MG63 (cell line): Measurements from ENCODE around the gene PLA2G6. TPM values are rescaled to one million over a fixed set of nuclear protein-coding genes. Genes with fewer than 3 reads are reported as not detected.
"Not testable (repeated sequence)": the region's sequence is repeated elsewhere in the genome, so short reads cannot be mapped to it uniquely, and the experiment has no call there.

Experiments used
- DNase-seq: peaks from one replicate; pipeline ENCODE4 v3.0.0-alpha.2; 2020
- H3K27me3 ChIP-seq: fragments of 250-450 bp; sonication (Bioruptor Pico); 2 replicates; pipeline ENCODE4 v1.5.1; 2020; ENCODE audit warnings: mild to moderate bottlenecking, moderate library complexity
- H3K36me3 ChIP-seq: fragments of 250-450 bp; sonication (Bioruptor Pico); 2 replicates; pipeline ENCODE4 v1.5.1; 2020; ENCODE audit warnings: mild to moderate bottlenecking, moderate library complexity
- H3K4me3 ChIP-seq: fragments of 250-450 bp; sonication (Bioruptor Pico); 2 replicates; pipeline ENCODE4 v1.5.1; 2020; ENCODE audit warnings: mild to moderate bottlenecking, moderate library complexity
- H3K9me3 ChIP-seq: fragments of 250-450 bp; sonication (Bioruptor Pico); 2 replicates; pipeline ENCODE4 v1.5.1; 2020; ENCODE audit warnings: mild to moderate bottlenecking, moderate library complexity
- total RNA-seq: library from RNA; depleted of rRNA; stranded (reverse); fragments of >200 nt; shearing (Covaris generic); gene quantifications from 2 replicates; pipeline ENCODE4 v1.2.3, GENCODE V29; 2014; ENCODE audit warnings: low replicate concordance

Gene PLA2G6
- total RNA-seq, 1 experiment from 2014 or later = 3.1 TPM

- no peaks in the 10 kb centered on the region for H3K27me3 ChIP-seq
- H3K36me3 ChIP-seq = peaks cover 4% of the 10 kb centered on the region; the same call in 1 of the 2 replicates
- H3K4me3 ChIP-seq = no peak overlapping the region
- no peaks in the 10 kb centered on the region for H3K9me3 ChIP-seq
- DNase-seq = no peak
These were observed 92.2 kb downstream of the PLA2G6 start for GRCh38 chr22:38089474-38089851.

- H3K27me3 ChIP-seq = no peaks in the 10 kb centered on the region
- peak overlapping the region; percentile 79 for H3K4me3 ChIP-seq
- DNase-seq = peak; percentile 76
- H3K36me3 ChIP-seq = peaks cover 4% of the 10 kb centered on the region; the same call in 1 of the 2 replicates
- H3K9me3 ChIP-seq = no peaks in the 10 kb centered on the region
These were observed 92.8 kb downstream of the PLA2G6 start for GRCh38 chr22:38088629-38089473.

- no peak for DNase-seq
- H3K4me3 ChIP-seq = peak overlapping the region; percentile 79
- H3K27me3 ChIP-seq = no peaks in the 10 kb centered on the region
- H3K36me3 ChIP-seq = peaks cover 4% of the 10 kb centered on the region; the same call in 1 of the 2 replicates
- H3K9me3 ChIP-seq = no peaks in the 10 kb centered on the region
These were observed 93.8 kb downstream of the PLA2G6 start for GRCh38 chr22:38087855-38088254.

GRCh38 chr22:38086942-38087341 is 94.7 kb downstream of the PLA2G6 start:
- no peak for DNase-seq
- Histone ChIP-seq H3K9me3 (no peaks in the 10 kb centered on the region), H3K36me3 (peaks cover 4% of the 10 kb centered on the region; the same call in 1 of the 2 replicates), H3K27me3 (no peaks in the 10 kb centered on the region), H3K4me3 (no peak overlapping the region)

GRCh38 chr22:38086001-38086845 is 95.4 kb downstream of the PLA2G6 start:
- H3K27me3 ChIP-seq = no peaks in the 10 kb centered on the region
- H3K4me3 ChIP-seq = no peak overlapping the region
- no peaks in the 10 kb centered on the region for H3K9me3 ChIP-seq
- H3K36me3 ChIP-seq = peaks cover 4% of the 10 kb centered on the region; the same call in 1 of the 2 replicates
- DNase-seq = no peak

- H3K9me3 ChIP-seq = no peaks in the 10 kb centered on the region
- peaks cover 4% of the 10 kb centered on the region; the same call in 1 of the 2 replicates for H3K36me3 ChIP-seq
- H3K27me3 ChIP-seq = no peaks in the 10 kb centered on the region
- H3K4me3 ChIP-seq = no peak overlapping the region
- DNase-seq = no peak
These were observed 96.1 kb downstream of the PLA2G6 start for GRCh38 chr22:38085501-38085900.

GRCh38 chr22:38085056-38085455 is 96.6 kb downstream of the PLA2G6 start:
- Histone ChIP-seq H3K27me3 (no peaks in the 10 kb centered on the region), H3K4me3 (no peak overlapping the region), H3K9me3 (no peaks in the 10 kb centered on the region), H3K36me3 (peaks cover 4% of the 10 kb centered on the region; the same call in 1 of the 2 replicates)
- DNase-seq = no peak

GRCh38 chr22:38083931-38084631 is 97.5 kb downstream of the PLA2G6 start, which contains the start of gene SLC16A8:
TSS of gene SLC16A8 (minus strand) at chr22:38084184. CDS start at chr22:38082873, 1,311 bp downstream.
- Histone ChIP-seq H3K27me3 (no peaks in the 10 kb centered on the region), H3K36me3 (peaks cover 4% of the 10 kb centered on the region; the same call in 1 of the 2 replicates), H3K4me3 (no peak within 1 kb of the TSS), H3K9me3 (no peaks in the 10 kb centered on the region)
- DNase-seq = no peak

- Histone ChIP-seq H3K4me3 (no peak overlapping the region), H3K27me3 (no peaks in the 10 kb centered on the region), H3K9me3 (no peaks in the 10 kb centered on the region), H3K36me3 (peaks cover 4% of the 10 kb centered on the region; the same call in 1 of the 2 replicates)
- DNase-seq = no peak
These were observed 98.5 kb downstream of the PLA2G6 start for GRCh38 chr22:38082986-38083710.

- no peak overlapping the region for H3K4me3 ChIP-seq
- H3K9me3 ChIP-seq = no peaks in the 10 kb centered on the region
These were observed 99.4 kb downstream of the PLA2G6 start for GRCh38 chr22:38081941-38082828.

GRCh38 chr22:38081636-38081940 is 100.0 kb downstream of the PLA2G6 start:
- H3K36me3 ChIP-seq = no peaks in the 10 kb centered on the region
- no peak overlapping the region for H3K4me3 ChIP-seq

More at GRCh38 chr22:38081941-38082828, 99.4 kb downstream of the PLA2G6 start:
- peaks cover 2% of the 10 kb centered on the region; the same call in 1 of the 2 replicates for H3K36me3 ChIP-seq
- H3K27me3 ChIP-seq = no peaks in the 10 kb centered on the region
- no peak for DNase-seq

GRCh38 chr22:38080850-38081635 is 100.6 kb downstream of the PLA2G6 start:
- DNase-seq = no peak
- H3K4me3 ChIP-seq = no peak overlapping the region
- H3K36me3 ChIP-seq = no peaks in the 10 kb centered on the region
- no peaks in the 10 kb centered on the region for H3K27me3 ChIP-seq
- H3K9me3 ChIP-seq = no peaks in the 10 kb centered on the region

More at GRCh38 chr22:38081636-38081940, 100.0 kb downstream of the PLA2G6 start:
- DNase-seq = no peak
- Histone ChIP-seq H3K9me3 (no peaks in the 10 kb centered on the region), H3K27me3 (no peaks in the 10 kb centered on the region)

- Histone ChIP-seq H3K9me3 (no peaks in the 10 kb centered on the region), H3K36me3 (no peaks in the 10 kb centered on the region), H3K4me3 (no peak overlapping the region), H3K27me3 (no peaks in the 10 kb centered on the region)
- no peak for DNase-seq
These were observed 101.2 kb downstream of the PLA2G6 start for GRCh38 chr22:38080474-38080849.

- no peaks in the 10 kb centered on the region for H3K36me3 ChIP-seq
- H3K9me3 ChIP-seq = no peaks in the 10 kb centered on the region
- H3K4me3 ChIP-seq = no peak overlapping the region
- DNase-seq = no peak
- H3K27me3 ChIP-seq = no peaks in the 10 kb centered on the region
These were observed 101.8 kb downstream of the PLA2G6 start for GRCh38 chr22:38079804-38080203.

GRCh38 chr22:38079208-38079607 is 102.4 kb downstream of the PLA2G6 start:
- H3K27me3 ChIP-seq, H3K9me3 ChIP-seq, H3K36me3 ChIP-seq, DNase-seq, H3K4me3 ChIP-seq: not testable (repeated sequence)
